ENCODE measurements around the gene PCSK4.

Gene PCSK4

DNA sequence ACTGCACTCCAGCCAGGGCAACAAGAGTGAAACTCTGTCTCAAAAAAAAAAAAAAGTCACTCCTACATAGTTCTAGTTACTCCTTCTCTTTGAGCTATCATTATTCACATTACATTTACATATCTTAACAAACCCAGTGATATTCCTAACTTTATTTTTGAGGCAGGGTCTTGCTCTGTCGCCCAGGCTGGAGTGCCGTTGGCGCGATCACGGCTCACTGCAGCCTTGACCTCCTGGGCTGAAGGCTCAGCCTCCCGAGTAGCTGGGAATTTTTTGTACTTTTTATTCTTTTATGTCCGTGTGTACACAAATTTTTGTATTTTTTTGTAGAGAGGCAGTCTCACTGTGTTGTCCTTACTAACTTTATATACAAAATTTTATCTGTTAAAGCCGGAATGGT is 52.5 kb downstream of the PCSK4 start:
- DNase-seq (ENCODE audit: low read depth) = no peak

GRCh38 chr19:1435378-1435989 is 54.7 kb downstream of the PCSK4 start:
- DNase-seq (ENCODE audit: low read depth) = no peak

GRCh38 chr19:1434577-1435060 is 55.5 kb downstream of the PCSK4 start:
- no peak for DNase-seq (ENCODE audit: low read depth)

- DNase-seq (ENCODE audit: low read depth) = no peak
Measured at GRCh38 chr19:1434040-1434366, 56.1 kb downstream of the PCSK4 start.

DNA sequence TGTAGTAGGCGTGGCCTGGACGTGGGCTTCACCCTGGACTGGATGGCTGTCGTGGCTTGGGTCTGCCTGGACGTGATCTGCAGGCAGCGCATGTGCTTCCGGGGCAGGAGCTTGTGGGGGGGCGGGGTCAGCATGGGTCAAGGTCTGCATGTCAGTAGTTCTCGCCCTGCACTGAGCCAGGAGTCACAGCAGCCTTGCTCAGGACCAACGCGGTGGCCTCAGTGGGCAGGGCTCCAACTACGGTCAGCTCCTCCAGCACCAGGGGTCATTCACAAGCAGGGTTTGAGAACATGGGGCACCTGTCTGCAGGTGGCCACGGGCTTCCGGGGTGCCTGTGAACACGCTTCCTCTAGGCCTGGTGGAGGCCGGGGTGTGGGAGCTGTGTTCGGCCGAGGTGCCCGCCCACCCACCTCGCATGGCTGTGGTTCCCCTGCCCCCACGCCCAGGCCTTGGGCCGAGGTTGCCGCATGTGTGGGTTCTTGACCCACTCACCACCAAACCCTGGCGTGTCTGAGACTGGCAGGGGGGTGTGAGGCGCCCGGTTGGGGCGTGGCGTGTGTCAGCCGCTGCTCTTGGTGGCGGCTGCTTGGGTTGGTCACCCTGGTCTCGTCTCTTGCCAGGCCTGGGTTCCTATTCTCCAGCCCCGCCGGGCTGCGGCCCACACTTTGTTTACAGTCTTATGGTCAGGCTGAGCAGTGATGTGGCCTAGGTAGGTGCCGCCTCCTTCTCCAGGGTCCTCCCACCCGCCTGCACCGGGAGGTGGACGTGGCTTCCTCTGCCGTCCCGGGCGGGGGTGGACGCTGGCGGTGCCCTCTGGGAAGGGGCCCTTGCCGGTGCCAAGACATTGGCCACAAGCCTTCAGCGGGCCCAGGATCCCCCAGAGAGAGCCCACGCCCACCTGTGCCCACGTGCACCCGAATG is 56.8 kb downstream of the PCSK4 start:
- no peak for DNase-seq (ENCODE audit: low read depth)

GRCh38 chr19:1432507-1432887 is 57.7 kb downstream of the PCSK4 start:
- no peak for DNase-seq (ENCODE audit: low read depth)

- no peak for DNase-seq (ENCODE audit: low read depth)
Measured at GRCh38 chr19:1431759-1432506, 58.2 kb downstream of the PCSK4 start.
